ENCODE data around the gene PRODH2.
"Not testable (repeated sequence)": the region's sequence is repeated elsewhere in the genome, so short reads cannot be mapped to it uniquely, and the experiment has no call there.

PRODH2 gene

GRCh38 chr19:35843676-35844481 is 31.2 kb upstream of the PRODH2 start:
- DNase-seq = no peak

DNA sequence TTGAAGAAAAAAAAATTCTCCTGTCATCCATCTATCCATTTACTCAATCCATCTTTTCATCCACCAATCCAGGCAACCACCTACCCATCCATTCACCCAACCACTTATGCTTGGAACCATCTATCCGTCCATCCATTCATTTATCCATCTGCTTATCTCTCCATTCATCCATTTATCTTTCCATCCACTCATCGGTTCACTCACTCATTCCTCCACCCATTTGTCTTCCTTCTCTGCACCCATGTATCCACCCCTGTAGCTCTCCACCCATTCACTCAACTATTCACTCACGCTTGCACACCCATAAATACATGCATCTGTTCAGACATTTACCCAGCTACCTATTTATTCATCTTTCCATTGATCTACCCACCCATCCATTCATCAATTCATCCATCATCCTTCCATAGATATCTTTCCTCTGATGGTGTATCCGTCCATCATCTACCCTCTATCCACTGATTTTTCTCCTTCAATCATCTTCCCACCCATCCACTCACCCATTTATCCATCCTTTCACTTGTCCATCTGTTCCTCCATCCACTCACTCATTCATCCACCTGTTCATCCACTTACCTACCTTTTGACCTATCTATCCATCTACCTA is 30.1 kb upstream of the PRODH2 start:
- DNase-seq = no peak

DNA sequence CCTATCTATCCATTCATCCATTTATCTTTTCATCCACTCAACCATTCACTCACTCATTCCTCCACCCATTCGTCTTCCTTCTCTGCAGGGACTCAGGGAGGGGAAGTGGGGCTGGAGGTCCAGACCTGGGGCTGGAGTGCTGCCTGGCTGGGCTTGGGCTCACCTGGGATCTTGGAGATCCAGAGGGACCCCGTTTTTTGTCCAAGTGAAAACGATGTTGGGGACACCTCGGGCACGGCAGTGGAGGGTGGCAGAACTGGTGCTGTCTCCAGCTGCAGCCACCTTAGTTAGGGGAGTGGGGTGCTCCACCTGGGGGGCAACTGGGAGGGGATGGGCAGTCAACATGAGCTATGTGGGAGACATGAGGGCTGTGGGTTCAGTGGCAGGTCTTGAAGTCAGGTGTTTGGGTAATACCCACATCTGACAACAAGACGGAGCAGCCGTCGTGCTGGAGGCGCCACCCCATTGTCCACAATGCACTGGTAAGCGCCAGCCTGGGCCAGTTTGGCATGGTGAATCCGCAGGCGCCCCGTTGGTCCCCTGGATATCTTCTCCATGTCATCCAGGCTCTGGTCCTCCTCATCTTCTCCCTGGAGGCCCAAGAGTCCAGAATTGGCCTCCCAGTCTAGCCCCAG is 29.4 kb upstream of the PRODH2 start:
- DNase-seq = no peak

GRCh38 chr19:35836096-35836495 is 23.5 kb upstream of the PRODH2 start:
- not testable (repeated sequence) for DNase-seq

- DNase-seq = no peak
These were observed 21.3 kb upstream of the PRODH2 start for GRCh38 chr19:35833972-35834371.

- no peak for DNase-seq
These were observed 19.4 kb upstream of the PRODH2 start for GRCh38 chr19:35832054-35832453.

- no peak for DNase-seq
These were observed 18.3 kb upstream of the PRODH2 start for GRCh38 chr19:35830986-35831385.

DNA sequence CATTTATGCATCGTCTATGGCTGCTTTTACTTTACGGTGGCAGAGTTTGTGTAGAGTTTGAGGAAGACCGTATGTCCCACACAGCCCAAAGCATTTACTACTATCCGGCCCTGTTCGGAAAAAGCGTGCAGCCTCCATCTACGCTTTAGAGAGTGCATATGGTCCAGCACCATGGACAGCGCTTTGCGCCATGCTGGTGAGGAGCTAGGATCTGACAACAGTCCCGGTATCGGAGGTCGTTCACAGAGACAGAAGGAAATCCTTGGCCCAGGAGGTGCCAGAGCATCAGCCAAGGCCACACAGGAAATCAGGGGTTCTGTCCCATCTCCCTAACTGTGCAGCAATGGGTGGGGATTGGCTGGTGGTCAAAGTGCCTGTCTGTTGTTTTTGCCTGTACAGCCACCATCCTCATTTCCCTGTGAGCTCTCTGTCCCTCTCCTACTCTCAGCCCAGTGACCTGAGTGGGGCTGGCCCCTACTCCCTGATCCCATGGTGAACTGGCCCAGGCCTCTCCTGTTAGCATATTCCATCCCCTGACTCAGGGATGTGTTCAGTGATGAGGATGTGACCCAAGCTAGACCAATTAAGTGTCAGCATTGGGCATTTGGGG is 16.2 kb upstream of the PRODH2 start:
- DNase-seq = peak; percentile 50

DNA sequence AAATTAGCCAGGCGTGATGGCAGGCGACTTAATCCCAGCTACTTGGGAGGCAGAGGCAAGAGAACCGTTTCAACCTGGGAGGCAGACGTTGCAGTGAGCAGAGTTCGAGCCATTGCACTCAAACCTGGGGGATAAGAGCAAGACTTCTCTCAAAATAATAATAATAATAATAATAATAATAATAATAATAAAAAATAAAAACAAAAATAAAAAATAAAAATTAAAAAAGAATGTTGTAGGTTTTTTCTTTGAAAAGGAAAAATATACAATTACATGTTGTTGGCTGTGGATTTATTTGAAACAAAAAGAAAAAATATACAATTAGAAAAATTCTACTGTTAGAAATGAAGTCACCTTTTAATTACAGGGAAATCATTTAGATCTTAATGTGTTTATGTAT is 11.5 kb upstream of the PRODH2 start:
- no peak for DNase-seq

DNA sequence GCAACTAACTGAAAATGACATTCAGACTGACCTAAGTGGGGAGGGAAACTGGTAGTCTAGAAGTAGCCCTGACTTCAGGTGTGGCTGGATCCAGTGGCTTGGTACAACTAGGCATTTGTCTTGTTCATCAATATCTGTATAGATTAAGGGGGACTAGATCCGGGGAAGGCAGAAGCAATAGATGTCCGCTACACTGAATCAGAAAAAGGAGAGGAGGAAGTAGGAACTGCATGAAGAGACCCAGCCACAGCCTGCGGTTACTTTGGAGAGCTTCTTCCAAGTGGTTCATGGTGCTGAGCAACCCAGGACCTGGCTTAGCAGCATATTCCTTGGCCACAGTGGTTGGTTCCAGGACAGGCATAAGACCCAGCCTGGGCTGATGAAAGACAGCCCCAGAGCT is 9.9 kb upstream of the PRODH2 start:
- no peak for DNase-seq

- no peak for DNase-seq
These were observed 5.8 kb upstream of the PRODH2 start for GRCh38 chr19:35818445-35818844.

- DNase-seq = no peak
These were observed 4.2 kb upstream of the PRODH2 start for GRCh38 chr19:35816846-35817245.

DNA sequence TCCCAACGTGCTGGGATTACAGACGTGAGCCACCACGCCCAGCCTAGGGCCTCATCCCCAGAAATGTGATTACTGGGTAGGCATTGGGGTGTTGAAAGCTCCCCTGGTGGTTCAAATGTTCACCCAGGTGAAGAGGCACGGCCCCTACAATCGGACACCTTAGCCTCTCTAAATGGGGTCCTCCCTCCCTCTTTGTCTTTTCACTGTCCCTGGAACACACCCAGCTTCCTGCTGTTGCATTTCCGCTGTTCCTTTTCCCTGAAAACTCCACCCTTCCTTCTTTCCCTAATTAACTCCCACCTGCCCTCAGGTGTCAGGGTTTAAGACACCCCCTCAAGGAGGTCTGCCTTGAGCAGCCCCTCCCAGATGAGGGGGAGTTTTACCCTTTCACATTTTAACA is 3.6 kb upstream of the PRODH2 start:
- no peak for DNase-seq

DNA sequence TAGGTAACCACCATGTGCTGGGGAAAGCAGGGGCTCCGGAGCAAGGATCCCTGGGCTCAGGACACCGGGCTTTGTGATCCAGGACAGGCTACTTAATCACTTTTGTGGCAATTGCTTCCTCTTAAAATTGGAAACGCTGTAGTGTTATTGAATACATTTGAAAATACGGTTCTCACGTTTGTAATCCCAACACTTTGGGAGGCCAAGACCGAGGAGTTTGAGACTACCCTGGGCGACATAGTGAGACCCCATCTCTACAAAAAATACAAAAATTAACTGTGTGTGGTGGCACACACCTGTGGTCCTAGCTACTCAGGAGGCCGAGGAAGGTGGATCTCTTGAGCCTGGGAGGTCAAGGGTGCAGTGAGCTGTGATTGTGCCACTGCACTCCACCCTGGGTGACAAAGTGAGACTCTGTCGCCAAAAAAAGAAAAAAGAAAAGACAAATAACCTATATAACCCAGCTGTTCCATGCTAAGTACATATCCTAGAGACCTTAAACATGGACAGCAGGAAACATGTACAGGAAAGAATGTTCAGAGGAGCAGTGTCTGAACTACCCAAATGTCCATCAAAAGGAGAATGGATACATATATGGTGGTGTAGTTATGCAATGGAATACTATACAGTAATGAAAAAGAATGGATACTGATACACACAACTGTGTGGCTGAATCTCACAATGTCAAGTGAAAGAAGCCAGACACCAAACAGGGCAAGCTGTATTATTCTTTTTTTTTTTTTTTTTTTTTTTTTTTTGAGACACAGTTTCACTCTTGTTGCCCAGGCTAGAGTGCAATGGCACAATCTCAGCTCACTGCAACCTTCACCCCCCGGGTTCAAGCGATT is 622 bp upstream of the PRODH2 start:
- no peak for DNase-seq

- DNase-seq = no peak
These were observed 1.1 kb downstream of the PRODH2 start for GRCh38 chr19:35811317-35812219.

- DNase-seq = no peak
These were observed 5.0 kb downstream of the PRODH2 start for GRCh38 chr19:35807633-35808032.

DNA sequence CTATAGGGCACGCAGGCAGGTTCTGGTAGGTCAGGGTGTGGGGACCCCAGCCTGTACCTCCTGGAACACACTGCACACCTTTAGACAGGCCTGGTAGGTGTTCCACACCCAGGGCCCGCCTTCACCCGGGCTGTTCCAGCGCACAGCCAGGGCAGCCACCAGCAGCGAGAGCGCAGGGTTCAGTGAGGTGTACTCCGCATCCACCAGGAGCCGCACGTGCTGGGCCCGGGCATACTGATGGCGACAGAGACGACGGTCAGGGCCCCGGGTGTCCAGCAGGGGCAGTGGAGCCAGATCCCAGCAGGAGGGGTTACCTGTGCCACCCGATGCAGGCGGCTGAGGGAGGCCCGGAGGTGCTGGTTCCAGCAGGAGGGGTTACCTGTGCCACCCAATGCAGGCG is 6.0 kb downstream of the PRODH2 start:
- DNase-seq = no peak

GRCh38 chr19:35805526-35806102 is 7.0 kb downstream of the PRODH2 start:
- DNase-seq = no peak

DNA sequence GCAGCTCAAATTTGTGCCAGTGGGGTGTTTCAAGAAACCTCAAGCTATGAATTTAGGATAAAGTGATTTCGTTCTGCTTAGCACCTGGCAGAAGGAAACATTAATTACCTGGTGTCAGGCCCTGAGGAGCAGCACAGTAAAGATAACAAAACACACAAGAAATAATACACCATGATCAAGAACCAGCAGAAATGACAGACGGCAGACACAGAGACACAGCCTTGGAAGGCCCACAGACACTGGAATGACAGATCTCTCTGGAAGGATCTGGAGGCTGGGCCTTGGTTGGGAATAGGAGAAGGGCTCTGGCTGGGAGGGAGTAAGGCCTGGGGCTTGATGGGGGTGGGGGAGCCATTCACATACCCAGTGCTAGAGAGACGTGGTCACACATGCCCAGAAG is 10.8 kb downstream of the PRODH2 start:
- no peak for DNase-seq

- no peak for DNase-seq
These were observed 15.0 kb downstream of the PRODH2 start for GRCh38 chr19:35797663-35798062.
